ENCODE data around the gene DLG3. TPM values are rescaled to one million over a fixed set of nuclear protein-coding genes. Genes with fewer than 3 reads are reported as not detected.

DLG3 gene
- total RNA-seq, 1 donor from 2014 or later: 7.9 TPM

- Histone ChIP-seq H3K4me3 (no peak overlapping the region), H3K4me1 (no peaks in the 10 kb centered on the region), H3K36me3 (no peaks in the 10 kb centered on the region), H3K27me3 (ENCODE audit: low read depth) (no peaks in the 10 kb centered on the region), H3K27ac (replicated peaks) (no peak overlapping the region), H3K9me3 (replicated peaks) (no peaks in the 10 kb centered on the region)
- TF ChIP-seq CTCF (IDR thresholded peaks at IDR 0.05; ENCODE audit: borderline replicate concordance): no peak
- intact Hi-C loops (cut with micrococcal nuclease): no loop called here
- DNase-seq: no peak
Measured at GRCh38 chrX:70552130-70552704, 107.6 kb downstream of the DLG3 start.

- Histone ChIP-seq H3K4me1 (no peaks in the 10 kb centered on the region), H3K9me3 (replicated peaks) (no peaks in the 10 kb centered on the region), H3K36me3 (no peaks in the 10 kb centered on the region), H3K27me3 (ENCODE audit: low read depth) (no peaks in the 10 kb centered on the region), H3K4me3 (no peak overlapping the region), H3K27ac (replicated peaks) (no peak overlapping the region)
- no peak for TF ChIP-seq CTCF (IDR thresholded peaks at IDR 0.05; ENCODE audit: borderline replicate concordance)
- no peak for DNase-seq
- intact Hi-C loops (cut with micrococcal nuclease): no loop called here
Measured at GRCh38 chrX:70553516-70553915, 108.9 kb downstream of the DLG3 start.

- DNase-seq: no peak
- Histone ChIP-seq H3K9me3 (replicated peaks) (no peaks in the 10 kb centered on the region), H3K4me1 (no peaks in the 10 kb centered on the region), H3K4me3 (no peak overlapping the region), H3K27ac (replicated peaks) (no peak overlapping the region), H3K27me3 (ENCODE audit: low read depth) (no peaks in the 10 kb centered on the region), H3K36me3 (no peaks in the 10 kb centered on the region)
- intact Hi-C loops (cut with micrococcal nuclease): no loop called here
- TF ChIP-seq CTCF (IDR thresholded peaks at IDR 0.05; ENCODE audit: borderline replicate concordance): peak; percentile 27
Measured at GRCh38 chrX:70554081-70554480, 109.4 kb downstream of the DLG3 start.

GRCh38 chrX:70554523-70554922 is 109.9 kb downstream of the DLG3 start:
- DNase-seq: no peak
- no peak overlapping the region for H3K27ac ChIP-seq (replicated peaks)

GRCh38 chrX:70554948-70555347 is 110.3 kb downstream of the DLG3 start:
- Histone ChIP-seq H3K27ac (replicated peaks) (no peak overlapping the region), H3K4me3 (no peak overlapping the region), H3K4me1 (no peaks in the 10 kb centered on the region), H3K36me3 (no peaks in the 10 kb centered on the region), H3K27me3 (ENCODE audit: low read depth) (no peaks in the 10 kb centered on the region), H3K9me3 (replicated peaks) (peaks cover 4% of the 10 kb centered on the region)
- no peak for TF ChIP-seq CTCF (IDR thresholded peaks at IDR 0.05; ENCODE audit: borderline replicate concordance)
- intact Hi-C loops (cut with micrococcal nuclease): no loop called here
- DNase-seq: no peak

More at GRCh38 chrX:70554523-70554922, 109.9 kb downstream of the DLG3 start:
- H3K4me3 ChIP-seq: no peak overlapping the region
- H3K4me1 ChIP-seq: no peaks in the 10 kb centered on the region
- no peaks in the 10 kb centered on the region for H3K27me3 ChIP-seq (ENCODE audit: low read depth)
- intact Hi-C loops (cut with micrococcal nuclease): no loop called here
- no peaks in the 10 kb centered on the region for H3K36me3 ChIP-seq
- no peak for TF ChIP-seq CTCF (IDR thresholded peaks at IDR 0.05; ENCODE audit: borderline replicate concordance)
- no peaks in the 10 kb centered on the region for H3K9me3 ChIP-seq (replicated peaks)

Other genes with a start within 250 kb of the DLG3 start
- not detected for gene AWAT1, start 210.2 kb upstream of the DLG3 start, total RNA-seq
- gene P2RY4, start 184.6 kb upstream of the DLG3 start, total RNA-seq: not detected
- not detected for gene ARR3, start 176.5 kb upstream of the DLG3 start, total RNA-seq
- not detected for gene RAB41, start 162.7 kb upstream of the DLG3 start, total RNA-seq
- 36.5 TPM for gene PDZD11, start 154.9 kb upstream of the DLG3 start, total RNA-seq
- gene KIF4A, start 154.7 kb upstream of the DLG3 start, total RNA-seq: 0.25 TPM
- not detected for gene GDPD2, start 21.5 kb upstream of the DLG3 start, total RNA-seq

Data from left ventricle myocardium inferior (tissue), 1 donor.